ENCODE results near the gene CLHC1.

DNA sequence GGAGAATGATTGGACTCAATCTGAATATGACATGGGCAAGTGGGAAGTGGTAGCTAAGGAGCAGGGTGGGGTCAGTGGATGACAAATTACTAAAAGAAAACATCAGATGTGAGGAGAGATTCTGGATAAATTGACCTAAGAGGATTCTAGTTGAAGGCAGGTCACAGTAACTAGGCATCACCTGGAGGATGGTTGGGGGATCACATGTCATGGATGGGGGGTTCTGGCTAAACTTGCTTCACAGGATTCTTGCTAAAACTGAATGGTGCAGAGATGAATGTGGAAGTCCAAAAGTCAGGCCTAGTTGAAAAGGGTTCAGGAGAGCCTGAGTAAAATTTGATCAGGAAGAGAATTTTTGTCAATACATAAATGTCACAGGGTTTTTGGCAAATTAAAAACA lies 18.3 kb downstream of the CLHC1 start:
- no peak for TF ChIP-seq POLR2A (IDR thresholded peaks at IDR 0.05; ENCODE audit: low read depth, low read length)
- TF ChIP-seq TAF1 (IDR thresholded peaks at IDR 0.05; ENCODE audit: low read depth, low read length), result no peak
- no peak for TF ChIP-seq PAX5 (IDR thresholded peaks at IDR 0.05; ENCODE audit: insufficient read depth, low read length, severe bottlenecking)
- TF ChIP-seq POLR2AphosphoS5 (IDR thresholded peaks at IDR 0.05; ENCODE audit: low read depth, low read length), result no peak
- TF ChIP-seq SPI1 (IDR thresholded peaks at IDR 0.05; ENCODE audit: low read depth, low read length), result no peak
- TF ChIP-seq POU2F2 (IDR thresholded peaks at IDR 0.05; ENCODE audit: low read depth, low read length), result no peak

Data from GM12891 (cell line).